Central memory CD4-positive, alpha-beta T cell (primary cell): ENCODE measurements around the gene DPCD.
A peak's percentile ranks its signal among the peaks of the same experiment; 100 is the strongest.

ENCODE experiments used
- DNase-seq: peaks from one replicate; pipeline ENCODE4 v3.0.0; 2022

The DPCD gene

DNA sequence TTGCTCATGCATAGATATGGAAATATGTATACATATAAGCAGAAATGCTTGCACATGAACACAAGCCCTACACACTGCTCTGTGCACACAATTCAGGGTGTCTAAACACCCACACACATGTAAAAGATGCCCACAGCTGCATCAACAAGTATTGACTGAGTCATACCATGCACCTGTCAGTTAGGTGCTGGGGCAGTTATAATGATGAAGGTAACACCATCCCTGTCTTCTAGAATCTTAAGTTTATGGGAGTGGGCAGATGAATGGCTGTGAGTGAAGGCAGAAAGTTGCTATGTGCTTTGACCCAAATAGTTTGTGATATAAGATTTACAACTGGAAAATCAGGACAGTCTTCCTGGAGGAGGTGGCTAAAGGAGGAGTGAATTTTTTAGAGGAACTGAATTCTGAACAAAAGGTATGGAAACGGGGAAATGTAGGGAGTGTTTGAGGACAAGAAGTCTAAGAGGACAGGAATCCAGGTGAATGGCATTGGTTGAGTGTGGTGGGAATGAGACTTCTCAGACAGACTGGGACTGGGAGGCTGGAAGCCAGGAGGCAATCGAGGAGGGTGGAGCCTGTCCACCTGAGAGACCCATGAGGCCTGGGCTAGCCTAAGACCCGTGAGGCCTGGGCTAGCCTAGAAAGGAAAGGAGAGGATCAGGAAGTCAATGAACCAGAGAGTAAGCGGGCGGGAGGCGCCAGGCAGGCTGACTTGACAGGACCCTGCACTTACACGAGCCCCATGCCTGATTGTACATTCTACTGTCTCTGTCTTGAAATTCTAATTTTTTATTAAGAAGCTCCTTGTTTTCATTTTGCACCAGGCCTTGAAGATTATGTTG is 20.7 kb upstream of the DPCD start:
- no peak for DNase-seq

DNA sequence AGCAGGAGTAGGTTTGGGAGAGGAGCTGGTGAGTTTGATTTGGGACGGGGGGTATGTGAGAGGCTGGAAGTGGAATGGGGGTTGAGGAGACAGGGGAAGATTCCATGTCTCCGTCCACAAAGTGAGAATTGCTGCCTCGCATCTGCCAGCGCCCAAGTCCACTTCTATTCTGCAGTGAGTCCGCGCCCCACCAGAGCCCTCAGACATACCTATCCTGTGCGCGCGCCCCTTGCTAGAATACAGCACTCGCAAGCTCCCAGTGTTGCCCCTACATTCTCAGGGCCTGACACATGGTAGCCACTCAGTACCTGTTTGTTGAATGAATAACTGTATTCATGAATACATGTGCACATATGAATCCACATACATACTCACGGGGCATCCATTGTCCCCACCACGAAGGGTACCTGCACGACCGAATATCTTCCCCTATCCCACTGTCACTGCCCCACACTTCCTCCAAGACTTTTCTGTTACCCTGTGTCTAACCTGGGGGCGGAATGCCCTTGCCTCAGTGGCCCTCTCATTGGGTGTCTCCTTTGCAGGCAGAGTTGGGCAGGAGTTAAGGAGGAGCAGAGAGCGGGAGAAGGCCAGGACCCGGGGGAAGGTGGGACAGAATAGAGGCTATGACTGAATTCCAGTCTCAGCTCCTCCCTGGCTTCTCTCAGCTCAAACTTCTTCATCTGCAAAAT is 19.9 kb upstream of the DPCD start:
- DNase-seq, result no peak

DNA sequence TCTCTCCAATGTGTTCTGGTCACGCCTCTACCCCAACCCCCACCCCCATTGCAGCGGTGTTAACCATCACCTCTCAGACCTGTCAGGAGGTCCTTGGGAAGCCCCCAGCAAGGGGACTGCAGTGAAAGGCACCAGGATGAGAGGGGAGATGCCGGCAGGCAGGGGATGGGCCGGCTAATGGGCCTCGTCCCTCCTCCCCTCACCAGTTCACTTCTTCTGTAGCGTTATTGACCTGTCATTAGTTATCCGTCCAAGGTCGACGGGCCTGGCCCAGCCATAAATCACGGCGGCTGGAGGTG is 18.8 kb upstream of the DPCD start:
- no peak for DNase-seq

DNA sequence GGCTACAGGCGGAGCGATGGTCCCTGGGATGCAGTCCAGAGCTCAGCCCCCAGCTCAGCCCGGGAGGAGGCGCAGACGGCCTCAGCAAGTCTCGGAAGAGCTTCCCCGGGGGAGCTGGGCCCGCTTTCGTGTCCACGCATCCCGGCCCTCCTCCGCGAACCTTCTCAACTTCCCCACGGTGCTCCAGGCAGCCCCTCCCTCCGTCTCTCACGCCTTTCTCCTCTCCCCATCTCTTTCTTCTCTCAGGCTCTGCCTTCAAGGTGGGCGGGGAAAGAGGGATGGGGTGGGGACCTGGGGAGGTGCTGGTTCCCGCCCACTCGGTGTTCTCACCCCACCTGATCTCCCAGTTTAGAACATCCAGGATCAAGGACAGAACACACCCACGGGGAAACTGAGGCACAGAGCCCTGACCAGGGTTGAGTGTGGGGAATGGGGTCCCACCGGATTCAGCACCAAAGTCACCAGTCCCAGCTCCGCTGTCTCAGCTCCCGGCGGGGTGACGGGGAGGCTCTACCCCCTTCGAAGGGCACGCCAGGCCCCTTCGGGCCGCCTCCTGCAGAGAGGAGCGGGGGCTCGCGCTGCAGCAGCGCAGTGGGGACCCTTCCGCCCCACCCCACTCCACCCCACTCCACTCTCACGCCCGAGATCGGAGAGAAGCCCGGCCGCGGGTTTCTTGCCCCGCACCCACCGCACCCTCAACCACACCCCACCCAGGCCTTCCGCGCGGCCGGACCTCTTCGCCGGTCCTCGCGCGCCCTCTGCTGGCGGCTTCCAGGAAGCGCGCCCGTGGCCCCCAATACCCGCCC is 18.3 kb upstream of the DPCD start:
- peak; percentile 72 for DNase-seq

DNA sequence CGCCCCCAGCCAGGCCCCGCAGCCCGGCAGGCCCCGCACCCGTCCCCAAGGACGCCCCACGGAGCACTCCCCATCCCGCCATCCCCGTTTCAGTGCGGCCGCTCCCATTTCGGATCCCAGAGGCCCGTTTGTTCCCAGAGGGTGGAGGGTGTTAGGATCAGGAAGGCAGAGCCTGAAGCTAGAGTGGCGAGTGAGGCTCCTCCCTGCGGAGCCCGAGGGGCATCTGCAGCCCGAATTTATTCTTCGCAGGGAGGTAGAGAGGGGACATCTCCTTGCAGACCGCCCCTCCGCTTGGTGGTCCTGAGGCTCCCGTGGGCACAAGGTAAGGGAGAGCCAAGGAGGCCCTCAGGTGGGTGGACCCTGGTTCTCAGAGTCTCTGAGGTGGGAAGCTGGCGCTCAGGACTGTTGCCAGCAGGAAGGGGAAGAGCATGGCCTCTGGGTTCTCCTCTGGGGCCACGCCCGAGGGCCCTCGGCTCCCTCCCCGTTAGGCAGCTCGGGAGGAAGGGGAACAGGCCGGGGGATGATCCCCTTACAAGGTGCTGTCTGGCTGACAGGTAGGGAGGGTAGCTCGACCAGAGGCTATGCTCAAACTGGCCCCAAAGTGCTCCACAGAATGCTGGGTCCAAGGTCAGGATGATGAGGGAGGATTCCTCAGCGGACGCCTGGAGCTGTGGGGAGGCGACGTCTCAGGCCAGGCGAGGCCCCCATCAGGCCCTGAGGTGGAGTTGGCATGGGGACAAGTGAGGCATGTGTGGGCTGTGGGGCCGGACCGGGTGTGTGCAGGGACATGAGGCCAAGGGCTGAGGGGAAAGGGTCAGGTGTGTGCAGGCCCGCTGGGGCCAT is 17.5 kb upstream of the DPCD start:
- DNase-seq, result no peak

DNA sequence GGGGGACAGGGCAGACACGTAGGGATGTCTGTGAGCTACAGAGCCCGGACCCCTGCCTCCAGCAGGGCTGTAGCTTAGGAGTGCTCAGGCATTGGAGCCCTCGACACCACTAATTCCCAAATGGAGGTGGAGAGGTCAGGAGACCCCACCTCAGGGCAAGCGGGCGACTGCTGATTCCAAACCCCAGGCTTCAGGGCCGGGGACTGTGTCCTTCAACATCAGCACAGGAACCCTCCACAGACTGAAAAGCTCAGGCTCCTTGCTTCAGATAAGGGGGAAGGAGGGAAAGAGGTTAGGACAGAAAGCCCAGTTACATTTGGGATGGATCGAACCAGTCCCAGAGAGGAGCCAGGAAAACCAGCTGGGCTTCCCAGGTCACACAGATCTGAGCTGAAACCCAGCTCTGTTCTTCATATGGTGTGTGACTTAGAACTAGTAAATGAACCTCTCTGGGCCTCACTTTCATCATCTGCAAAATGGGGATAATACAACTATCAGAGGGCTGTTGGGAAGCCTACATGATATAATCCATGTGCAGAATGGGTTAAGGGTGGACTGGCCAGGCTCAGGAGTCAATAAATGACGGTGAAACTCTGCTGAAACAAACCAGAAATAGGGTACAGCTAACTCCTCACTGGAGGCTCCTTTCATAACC is 16.7 kb upstream of the DPCD start:
- no peak for DNase-seq

DNA sequence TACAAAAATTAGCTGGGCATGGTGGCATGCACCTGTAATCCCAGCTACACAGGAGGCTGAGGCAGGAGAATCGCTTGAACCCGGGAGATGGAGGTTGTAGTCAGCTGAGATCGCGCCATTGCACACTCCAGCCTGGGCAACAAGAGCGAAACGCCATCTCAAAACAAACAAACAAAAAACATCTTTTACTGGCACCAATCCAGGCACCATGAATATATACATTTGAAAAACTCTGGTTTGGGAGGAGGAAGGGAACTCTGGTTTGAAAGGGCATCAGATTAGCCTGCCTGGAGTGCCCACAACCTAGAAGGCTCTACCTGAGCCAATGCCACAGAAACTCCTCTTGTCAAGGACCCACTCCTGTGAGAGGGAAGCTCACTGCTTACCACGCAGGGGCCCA is 16.0 kb upstream of the DPCD start:
- no peak for DNase-seq

DNA sequence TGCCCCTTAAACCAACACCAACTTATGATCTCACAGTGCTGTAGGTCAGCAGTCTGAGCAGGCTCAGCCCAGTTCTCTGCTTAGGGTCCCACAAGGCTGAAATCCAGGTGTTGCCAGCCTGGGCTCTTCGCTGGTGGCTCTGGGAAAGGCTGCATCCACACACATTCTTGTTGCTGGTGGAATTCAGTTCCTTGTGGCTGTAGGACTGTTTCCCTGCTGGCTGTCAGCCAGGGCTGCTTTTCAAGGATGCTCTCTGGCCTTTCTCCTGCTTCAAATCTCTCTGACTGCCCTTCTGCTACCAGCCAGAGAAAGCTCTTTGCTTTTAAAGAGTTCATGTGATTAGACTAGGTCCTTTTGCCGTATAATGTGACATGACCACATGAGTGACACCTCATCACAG is 15.3 kb upstream of the DPCD start:
- no peak for DNase-seq

DNA sequence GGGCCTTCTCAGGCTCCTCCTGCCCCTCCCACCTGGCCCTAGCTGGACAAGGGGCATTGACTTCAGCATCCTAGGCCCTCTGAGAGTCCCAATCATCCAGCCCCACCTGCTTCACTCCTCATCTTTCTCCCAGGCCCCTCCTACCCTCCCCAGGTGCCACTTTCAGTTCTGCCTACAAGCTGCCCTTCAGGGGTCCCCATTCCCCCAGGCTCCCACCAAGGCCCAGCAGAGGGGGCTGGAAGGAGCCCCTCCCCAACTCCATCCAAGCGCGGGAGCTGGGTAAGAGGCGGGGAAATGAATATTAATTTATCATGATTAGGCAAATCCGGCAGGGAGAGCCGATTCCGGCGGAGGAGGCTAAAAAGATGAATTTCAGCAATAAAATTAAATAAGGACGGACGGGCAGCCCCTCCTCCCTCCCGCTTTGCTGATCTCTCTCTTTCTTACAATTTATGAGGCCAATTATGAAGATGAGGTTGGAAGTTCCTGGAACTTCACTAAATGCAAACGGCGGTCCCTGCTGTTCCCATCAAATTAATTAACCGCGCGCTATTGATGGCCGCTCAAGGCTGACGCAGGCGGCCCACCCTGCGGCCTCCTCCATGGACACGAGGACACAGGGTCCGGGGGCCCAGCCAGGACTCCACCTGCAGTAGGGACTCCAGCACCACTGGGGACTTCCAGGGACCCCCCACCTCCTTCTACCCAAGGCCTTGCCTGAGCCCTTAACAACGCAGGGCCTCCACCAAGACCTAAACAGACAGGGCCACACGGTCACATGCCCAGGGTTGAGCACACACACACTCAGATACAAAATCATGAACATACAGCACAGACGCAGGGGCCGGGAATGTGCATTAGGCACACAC is 14.0 kb upstream of the DPCD start:
- DNase-seq, result no peak

DNA sequence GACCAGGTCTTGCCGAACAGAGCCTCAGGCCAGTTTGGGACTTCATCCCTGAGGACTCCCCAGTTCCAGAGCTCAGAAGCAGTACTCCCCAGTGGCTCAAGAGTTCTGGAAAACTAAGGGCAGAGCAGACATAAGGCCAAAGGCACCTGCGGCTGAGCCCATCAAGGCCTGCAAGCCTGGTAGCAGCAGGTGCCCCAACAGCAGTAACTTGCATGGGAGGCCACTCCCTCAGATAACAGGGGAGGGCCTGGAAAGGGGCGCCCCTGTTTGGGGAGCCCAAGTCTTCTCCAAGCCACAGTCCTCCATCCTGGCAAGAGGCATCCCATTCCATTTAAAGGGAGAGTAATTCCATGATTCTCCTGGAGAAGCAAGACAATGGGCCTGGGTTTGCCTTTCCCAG is 13.0 kb upstream of the DPCD start:
- DNase-seq, result no peak

DNA sequence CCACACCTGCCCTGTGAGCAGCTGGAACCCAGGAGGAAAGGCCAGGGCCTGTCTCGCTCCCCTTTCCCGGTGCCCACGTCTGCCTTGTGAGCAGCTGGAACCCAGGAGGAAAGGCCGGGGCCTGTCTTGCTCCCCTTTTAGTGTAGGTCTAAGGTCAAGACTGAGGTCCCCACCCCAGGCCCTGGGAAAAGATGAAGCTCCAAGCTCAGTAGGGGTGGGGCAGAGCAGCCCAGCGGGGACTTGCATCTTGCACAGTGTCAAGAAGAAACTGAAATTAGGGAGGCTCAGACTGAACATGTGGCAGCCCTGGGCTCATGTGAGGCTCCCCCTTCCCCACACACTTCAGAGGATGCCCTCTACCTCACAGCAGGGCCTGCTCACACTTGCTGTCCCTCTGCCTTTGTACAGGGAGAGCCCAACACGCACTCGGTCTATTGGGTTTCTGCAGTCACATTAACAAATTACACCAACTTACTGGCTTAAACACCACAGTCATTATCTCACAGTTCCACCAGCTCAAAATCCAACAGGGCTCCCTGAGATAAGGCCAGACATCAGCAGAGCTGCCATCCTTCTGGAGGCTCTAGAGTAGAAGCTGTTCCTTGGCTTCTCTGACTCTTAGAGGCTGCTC is 12.4 kb upstream of the DPCD start:
- DNase-seq, result no peak

DNA sequence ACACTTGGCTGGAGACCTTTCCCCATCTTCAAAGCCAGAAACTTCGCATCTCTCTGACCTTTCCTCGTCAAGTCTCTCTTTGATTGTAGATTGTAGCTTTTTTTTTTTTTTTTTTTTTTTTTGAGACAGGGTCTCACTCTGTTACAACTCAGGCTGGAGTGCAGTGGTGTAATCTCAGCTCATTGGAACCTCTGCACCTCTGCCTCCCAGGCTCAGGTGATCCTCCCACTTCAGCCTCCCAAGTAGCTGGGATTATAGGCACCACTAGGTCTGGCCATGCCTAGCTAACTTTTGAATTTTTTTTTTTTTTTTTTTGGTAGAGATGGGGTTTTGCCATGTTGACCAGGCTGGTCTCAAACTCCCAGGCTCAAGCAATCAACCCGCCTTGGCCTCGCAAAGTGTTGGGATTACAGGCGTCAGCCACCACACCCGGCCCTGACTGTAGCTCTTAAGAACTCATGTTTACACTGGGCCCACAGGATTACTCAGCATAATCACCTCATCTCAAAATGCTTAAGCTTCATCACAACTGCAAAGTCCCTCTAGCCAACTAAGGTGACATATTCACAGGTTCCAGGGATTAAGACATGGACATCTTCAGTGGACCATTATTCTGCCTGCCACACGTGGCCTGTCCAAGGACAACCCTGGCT is 11.8 kb upstream of the DPCD start:
- DNase-seq, result no peak

DNA sequence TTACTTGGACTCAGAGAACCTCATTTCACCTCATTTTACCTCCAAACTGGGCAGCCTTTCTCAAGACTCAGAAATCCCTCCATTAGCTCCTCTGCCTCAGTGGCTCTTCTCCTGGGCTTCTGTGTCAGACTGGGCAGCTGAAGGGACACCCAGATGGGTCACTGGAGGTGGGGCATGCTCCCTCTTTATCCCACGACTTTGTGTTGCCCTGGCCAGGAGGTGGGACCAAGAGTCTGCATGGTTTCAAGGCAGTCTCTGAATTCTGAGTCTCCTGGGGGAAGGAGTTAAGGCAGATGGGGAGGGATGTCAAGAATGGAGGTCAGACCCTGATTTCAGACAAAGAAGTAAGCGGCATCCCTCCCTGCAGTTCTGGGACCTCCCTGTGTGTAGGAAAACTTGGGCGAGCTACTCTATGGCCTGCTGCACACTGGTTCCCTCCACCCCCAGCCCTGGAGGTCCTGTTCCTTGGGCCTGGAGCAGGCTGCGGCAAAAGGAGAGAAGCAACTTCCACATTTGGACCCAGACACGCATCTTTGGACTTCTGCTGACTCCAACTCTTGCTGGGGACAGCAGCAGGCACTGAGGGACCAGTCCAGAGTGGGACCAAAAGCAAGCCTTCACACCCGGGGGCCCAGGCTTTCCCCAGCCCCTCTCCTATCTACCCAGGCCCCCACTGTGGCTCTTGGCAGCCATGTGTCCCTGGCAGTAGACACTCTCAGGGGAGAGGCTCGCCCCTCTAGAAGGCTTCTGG is 10.8 kb upstream of the DPCD start:
- DNase-seq, result no peak

DNA sequence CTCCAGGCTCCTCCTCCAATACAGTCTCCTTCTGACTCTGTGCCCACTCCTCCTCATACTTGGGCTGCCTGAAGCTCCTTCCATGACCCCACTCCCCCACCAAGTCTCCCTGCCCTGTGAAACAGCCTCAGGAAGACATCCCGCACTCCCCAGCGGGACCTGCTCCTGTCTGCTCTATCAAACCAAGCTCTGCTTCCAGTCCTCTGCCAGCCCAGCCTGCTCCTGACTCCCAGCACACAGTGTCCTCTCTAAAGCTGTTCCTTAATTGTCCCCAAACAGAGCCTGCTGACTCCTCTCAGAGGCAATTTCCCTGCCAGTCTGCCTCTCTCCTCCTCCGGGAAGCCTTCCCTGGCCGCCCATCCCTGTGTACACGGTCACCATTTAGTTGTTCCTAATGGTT is 9.9 kb upstream of the DPCD start:
- DNase-seq, result no peak

DNA sequence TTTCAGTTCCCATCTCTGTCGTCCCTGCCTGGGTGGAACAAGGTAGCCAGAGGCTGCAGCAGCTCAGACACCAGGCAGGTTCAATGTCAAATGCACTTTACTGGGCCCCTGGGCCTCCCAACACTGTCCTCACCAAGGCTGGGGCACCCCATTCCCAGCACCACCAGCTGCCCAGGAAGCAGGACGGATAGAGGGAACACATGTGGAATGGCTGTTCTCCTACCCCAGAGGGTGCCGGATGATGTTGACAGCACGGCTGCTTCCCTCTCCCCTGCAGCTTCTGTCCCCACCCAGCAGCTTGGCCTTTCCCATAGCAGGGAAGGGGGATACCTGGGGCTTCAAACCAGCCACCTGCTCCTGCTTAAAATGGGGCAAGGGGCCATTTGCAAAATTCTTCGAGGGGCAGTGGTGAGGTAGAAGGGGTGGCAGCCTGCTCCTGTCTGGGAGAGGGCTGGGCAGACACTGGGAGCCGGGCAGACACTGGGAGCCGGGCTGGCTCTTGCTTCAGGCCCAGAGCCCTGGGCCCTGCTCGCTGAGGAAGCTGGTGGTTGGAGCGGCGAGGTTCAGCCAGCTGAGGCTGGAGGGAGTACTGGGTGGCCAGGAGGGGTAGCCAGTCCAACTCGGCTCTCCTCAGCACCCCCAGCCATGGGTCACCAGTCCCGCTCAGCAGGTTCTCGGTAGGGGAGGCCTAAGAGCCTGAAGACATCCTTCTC is 9.2 kb upstream of the DPCD start:
- no peak for DNase-seq

DNA sequence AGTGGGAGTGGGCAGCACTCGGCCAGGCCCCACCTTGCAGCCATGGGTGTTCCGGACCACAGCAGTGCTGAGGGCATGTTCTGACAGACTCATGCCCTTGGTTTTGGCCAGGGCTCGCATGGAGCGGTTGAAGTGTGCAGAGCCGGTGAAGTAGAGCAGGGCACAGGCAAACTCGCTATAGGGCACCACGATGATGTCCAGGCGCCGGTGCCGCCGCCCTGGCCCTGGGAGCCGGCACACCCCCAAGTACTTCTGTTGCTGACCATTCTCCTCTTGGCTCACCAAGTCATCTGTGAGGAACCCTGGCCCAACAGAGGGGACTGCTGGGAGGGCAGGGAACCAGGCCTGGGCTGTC is 8.6 kb upstream of the DPCD start:
- DNase-seq, result no peak

DNA sequence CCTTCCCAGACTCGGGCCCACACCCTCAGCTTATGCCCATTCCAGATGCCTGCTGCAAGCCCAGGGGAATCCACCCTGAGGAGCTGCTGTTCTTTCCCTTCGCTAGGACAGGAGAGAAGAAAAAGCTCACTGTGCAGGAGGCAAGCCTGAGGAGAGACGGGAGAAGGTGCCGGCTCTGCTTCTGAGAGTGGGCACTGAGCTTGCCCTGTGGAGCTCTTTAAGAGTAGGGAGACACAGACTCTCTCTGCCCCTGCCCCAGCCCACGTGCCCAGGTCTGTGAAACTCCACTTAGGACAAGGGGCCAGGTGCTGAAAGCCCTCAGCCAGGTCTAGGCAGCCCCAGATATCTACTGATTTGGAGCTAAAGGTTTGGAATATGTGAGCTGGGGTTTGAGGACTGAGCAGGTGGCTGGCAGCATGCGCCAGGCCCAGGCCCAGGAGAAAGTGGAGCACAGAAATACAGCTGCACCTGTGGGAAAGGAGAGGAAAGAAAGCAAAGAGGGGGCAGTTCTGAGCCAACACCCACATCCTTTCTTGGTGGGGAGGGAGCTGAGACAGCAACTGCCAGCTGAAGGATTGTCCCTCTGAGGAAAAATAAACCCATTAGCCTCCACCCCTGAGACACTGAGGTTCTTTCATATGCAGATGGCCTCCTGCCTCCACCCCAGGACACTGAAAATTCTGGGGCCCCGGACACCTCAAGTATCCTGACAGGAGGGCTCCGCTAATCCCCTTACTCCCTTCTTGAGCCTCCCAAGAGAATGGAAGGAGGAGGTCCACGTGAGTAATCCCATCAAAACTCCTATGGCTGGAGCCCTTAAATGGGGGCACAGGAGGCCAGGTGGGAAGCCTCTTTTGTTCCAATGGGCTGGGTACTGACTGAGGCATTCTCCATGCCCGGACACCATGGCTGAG is 7.4 kb upstream of the DPCD start:
- DNase-seq, result no peak

DNA sequence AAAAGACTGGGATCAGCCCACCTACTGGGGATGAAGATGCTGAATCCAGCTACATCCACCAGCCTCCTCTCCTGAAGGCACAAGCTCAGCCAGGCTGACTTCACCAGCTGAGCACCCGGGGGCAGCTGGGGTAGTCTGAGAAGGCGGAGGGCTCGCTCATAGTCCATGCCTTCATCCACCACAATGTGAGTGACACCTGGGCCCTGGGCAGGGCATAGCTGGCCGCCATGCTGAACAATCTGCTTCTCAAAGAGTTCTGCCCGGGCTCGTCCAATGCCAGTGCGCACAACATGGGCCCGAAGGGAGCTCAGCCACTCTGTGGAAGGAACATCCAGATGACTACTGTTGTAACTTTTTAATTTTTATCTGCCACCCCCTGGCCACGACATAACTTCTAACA is 2.3 kb upstream of the DPCD start:
- no peak for DNase-seq
